Measurements from ENCODE around the gene DERL2.
"Not testable (repeated sequence)": the region's sequence is repeated elsewhere in the genome, so short reads cannot be mapped to it uniquely, and the experiment has no call there.

The DERL2 gene

DNA sequence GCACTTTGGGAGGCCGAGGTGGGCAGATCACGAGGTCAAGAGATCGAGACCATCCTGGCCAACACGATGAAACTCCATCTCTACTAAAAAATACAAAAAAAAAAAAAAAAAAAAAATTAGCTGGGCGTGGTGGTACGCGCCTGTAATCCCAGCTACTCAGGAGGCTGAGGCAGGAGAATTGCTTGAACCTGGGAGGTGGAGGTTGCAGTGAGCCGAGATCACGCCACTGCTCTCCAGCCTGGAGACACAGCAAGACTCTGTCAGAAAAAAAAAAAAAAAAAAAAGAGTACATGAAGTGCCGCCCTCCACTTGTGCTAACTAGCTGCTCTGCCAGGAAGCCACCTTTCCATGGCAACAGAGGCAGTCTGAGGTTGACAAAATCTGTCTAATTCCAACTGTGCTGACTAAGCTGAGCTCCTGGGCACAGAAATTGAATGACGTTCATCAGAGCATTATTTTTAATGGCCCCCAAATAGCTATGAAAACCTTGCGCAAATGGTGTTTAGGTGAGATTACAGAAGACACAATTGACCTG is 50.1 kb downstream of the DERL2 start:
- peak in 1 of 3 experiments; percentile 0 for DNase-seq

DNA sequence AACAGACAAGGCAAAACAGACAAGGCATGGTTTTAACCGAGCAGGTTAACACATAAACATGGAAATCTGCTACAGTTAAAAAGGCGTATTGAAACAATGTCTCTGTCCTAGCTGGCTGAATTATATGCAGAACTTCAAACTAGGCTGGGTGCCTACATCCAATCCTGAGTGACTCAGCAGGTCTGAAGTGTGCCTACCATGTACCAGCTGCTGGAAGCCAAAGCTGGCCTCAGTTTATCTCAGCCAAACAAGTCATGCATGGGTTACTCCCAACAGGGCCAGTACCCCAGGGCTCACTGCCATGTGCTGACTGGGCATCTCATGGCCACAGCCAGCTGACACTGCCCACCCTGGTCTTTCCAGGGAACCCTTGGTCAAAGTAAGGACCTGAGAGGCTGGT is 51.0 kb downstream of the DERL2 start:
- no peak for DNase-seq

DNA sequence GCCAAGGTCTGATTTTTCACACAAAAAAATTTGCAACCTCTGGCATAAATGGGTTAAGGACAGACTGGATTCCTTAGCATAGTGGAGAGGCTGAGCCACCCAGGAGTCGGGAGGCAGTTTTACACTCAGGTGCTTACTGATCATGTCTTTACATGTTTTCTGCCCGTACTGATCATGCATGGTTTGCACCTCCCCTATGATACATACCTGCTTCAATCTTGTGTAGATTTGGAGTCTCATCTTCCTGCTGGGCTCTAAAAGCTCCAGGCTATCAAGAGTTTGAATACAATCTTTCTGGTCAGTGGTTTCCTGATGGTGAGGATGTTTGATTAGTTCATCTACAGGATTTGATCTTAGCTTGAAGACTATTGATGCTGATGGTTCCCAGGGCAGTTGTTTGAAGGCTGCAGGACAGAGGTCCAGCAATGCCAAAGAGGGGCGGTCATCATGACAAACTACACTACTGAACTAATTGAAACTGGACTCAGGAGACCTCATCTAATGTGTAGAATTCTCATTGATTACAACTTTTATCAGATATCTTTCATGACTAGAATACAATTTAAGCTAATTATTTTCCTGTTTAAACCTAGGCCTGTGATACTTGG is 53.9 kb downstream of the DERL2 start:
- no peak for DNase-seq

DNA sequence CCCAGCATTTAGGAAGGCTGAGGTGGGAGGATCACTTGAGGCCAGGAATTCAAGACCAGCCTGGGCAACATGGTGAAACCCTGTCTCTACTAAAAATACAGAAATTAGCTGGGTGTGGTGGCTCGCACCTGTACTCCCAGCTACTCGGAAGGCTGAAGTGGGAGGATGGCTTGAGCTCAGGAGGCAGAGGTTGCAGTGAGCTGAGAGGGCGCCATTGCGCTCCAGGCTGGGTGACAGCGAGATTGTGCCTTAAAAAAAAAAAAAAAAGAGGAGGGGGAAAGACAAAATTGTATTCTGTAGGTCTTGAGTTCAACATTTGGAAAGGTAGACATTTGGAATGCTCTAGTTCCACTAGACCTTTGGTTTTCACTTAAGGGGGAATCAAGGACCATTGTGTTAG is 54.7 kb downstream of the DERL2 start:
- not testable (repeated sequence) for DNase-seq

DNA sequence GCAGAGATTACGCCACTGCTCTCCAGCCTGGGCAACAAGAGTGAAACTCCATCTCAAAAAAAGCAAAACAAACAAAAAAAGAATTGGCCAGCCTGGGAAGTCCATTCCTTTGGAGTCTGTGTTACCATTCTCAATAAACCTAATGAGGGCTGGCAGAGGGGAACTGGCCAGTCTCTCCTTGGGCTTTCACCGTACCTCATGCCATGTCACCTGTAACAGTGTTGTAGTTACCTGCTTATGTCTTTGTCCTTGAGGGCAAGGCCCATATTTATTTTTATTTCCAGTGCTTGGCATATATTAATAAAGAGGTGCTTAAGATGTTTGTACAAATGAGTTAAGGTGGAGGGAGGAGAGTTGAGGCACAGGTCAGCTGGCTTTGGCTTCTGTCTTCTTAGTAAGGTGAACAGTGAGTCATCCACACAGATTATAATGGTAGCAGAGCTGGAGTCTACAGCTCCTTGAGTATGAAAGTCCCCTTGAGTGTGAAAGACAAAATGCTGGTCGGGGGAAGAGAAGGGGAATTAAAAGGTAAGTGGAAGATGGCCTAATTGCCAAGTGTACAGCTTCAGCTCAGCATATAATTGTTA is 55.5 kb downstream of the DERL2 start:
- DNase-seq, result no peak

DNA sequence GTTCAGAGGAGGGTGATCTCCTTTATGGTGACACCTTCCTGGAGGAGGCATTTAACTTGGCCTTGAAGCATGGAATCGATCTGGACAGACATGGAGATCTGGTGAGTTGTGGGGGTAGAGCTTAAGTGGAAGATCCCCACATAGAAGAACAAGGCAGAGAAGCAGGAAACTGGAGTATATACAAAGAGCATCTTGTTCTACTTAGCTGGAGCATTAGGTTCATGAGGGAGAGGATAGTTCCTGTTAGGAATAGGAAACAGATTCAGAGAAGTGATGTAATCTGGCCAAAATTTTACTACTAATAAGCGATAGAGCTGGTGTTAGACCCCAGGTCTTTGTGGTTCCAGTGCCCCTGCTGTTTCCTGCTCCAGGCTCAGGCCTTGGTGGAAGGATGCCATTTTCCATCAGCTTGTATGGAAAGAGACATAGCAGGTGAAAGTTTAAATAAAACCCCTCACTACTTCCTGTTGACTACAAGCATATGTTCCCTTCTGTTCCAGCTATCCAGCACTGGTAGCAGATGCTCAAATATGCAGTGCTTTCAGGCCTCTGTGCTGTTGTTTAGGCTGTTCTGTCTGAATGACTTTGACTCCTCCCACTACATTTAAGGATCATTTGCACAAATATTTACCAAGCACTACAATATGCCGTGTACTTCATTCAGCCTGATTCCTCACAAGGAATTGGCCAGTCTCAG is 56.6 kb downstream of the DERL2 start:
- DNase-seq, result peak in 1 of 3 experiments; percentile 8

DNA sequence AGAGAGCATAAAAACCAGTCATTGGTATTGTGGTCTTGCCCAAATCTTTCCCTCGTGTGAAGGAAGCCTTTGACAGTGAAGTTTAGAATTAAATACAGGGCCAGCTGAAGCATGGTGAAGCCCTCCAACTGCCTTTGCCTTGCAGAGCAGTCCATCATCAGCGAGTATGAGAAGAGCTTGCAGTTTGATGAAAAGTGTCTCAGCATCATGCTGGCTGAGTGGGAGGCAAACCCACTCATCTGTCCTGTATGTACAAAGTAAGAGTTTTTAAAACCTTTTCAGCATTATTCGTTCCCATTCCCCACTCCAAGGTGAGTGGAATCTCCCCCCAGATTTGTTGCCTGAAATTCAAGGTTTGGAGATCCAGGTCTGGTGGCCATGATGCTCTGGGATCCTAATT is 60.2 kb downstream of the DERL2 start:
- DNase-seq, result no peak

DNA sequence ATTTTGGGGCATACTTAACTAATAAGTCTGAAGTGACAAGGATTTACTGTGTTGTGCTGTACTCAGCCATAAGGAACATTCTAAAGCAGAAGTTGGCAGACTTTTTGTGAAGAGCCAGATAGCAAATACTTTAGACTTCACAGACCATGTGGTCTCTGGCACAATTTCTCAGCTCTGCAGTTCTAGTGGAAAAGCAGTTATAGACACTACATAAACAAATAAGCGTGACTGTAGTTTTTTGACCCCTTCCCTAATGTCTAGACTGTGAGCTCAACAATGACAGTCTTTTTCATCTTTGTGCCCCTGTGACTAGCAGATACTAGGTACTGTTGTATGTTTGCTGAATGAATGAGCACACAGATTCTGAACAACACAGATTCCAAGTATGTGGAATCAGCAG is 61.1 kb downstream of the DERL2 start:
- no peak for DNase-seq

DNA sequence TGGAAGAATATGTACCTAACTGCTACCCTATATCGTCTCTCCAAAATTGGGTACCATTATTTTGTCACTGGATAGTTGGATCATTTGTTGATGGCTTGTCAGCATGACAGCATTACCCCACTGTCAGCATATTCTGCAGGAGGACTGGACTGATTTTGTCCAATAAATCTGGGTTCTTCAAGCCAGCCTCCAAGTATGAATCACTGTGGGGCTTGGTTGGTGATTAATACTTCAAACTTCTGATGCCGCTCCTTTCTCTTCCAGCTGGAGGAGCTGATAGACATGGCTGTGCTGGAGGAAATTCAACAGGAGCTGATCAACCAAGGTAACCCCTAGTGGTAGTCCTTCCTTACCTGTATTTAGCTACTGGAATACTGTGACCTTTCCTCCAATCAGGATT is 63.5 kb downstream of the DERL2 start:
- no peak for DNase-seq

All from NCI-H1417 (cell line).